GM10266 (cell line): ENCODE results near the gene CENPO.
A peak's percentile ranks its signal among the peaks of the same experiment; 100 is the strongest.

Source experiments
- DNase-seq: peaks from one replicate; pipeline ENCODE4 v3.0.0; 2012; ENCODE audit errors: extremely low spot score
- TF ChIP-seq, protein P1 (sequence below): IDR thresholded peaks from 2 replicates; pipeline ENCODE4 v1.5.1; 2012; ENCODE audit warnings: mild to moderate bottlenecking, low read depth; ENCODE audit not compliant: control insufficient read depth, insufficient read depth; ENCODE audit errors: missing control alignments

The CENPO gene

DNA sequence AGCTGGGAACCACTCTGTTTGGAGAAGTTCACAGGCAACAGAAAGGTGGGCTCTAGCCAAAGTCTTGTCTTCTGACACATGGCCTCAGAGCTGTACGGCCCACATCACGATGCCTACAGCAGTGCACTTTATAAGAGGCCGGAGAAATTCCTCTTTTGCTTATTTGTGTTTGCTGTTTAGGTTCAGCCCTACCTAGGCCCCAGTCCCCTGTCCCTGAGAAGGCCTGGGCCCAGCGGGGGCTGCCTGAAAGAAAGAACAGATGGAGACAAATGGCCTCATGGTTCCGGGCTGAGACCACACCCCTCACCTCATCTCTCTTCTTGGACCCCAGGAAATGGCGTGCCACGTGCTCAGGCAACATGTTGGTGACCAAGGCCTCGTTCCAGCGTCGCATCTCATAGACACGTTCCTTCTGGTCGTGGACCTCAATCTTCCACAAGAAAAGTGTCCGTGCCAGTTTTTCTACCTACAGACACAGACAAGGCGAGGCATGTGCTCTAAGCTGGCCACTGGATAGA is 30.9 kb downstream of the CENPO start:
- TF ChIP-seq, protein P1, sequence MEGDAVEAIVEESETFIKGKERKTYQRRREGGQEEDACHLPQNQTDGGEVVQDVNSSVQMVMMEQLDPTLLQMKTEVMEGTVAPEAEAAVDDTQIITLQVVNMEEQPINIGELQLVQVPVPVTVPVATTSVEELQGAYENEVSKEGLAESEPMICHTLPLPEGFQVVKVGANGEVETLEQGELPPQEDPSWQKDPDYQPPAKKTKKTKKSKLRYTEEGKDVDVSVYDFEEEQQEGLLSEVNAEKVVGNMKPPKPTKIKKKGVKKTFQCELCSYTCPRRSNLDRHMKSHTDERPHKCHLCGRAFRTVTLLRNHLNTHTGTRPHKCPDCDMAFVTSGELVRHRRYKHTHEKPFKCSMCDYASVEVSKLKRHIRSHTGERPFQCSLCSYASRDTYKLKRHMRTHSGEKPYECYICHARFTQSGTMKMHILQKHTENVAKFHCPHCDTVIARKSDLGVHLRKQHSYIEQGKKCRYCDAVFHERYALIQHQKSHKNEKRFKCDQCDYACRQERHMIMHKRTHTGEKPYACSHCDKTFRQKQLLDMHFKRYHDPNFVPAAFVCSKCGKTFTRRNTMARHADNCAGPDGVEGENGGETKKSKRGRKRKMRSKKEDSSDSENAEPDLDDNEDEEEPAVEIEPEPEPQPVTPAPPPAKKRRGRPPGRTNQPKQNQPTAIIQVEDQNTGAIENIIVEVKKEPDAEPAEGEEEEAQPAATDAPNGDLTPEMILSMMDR = no peak
- DNase-seq = no peak

DNA sequence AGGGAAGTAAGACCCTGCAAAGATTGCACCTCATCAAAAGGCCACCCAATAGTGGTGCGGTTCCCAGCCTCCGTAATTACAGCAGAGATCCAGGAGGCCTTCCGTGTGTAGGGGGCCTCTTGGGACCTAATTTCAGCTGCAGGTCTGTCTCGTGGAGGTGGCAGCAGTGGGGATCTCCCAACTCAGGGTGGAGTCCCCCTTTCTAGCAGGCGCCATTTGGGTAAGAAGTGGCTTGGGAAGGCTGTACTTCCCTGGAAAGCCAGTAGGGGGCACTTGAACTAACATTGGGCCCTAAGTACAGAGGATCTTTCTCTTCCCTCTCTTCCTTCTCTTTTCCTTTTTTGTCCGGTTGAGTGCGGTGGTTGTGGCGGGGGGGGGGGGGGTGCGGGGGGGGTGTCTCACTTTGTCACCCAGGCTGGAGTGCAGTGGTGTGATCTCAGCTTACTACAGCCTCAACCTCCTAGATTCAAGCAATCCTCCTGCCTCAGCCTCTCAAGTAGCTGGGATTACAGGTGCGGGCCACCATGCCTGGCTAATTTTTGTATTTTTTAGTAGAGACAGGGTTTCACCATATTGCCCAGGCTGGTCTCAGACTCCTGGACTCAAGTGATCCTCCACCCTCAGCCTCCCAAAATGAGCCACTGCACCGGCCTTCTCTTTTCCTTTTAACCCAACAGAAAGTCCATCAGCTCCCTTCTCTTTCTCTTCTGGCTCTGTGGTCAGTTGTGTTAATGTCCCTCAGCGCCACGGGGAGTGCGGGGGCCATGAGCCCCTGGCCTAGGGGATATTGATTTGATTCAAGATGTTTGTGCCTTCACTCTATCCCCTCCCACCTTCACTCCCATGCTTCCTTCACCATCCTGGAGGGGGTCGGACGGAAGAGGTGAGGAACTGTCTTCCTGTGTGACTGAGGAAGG is 32.0 kb downstream of the CENPO start:
- TF ChIP-seq, protein P1 = peak; percentile 40
- DNase-seq = peak; percentile 56

- DNase-seq = peak; percentile 29
Measured at GRCh38 chr2:24825883-24826772, 32.9 kb downstream of the CENPO start.

GRCh38 chr2:24826773-24827145 is 33.5 kb downstream of the CENPO start:
- TF ChIP-seq, protein P1 = no peak
- DNase-seq = no peak

More at GRCh38 chr2:24825883-24826772, 32.9 kb downstream of the CENPO start:
- TF ChIP-seq, protein P1 = no peak

DNA sequence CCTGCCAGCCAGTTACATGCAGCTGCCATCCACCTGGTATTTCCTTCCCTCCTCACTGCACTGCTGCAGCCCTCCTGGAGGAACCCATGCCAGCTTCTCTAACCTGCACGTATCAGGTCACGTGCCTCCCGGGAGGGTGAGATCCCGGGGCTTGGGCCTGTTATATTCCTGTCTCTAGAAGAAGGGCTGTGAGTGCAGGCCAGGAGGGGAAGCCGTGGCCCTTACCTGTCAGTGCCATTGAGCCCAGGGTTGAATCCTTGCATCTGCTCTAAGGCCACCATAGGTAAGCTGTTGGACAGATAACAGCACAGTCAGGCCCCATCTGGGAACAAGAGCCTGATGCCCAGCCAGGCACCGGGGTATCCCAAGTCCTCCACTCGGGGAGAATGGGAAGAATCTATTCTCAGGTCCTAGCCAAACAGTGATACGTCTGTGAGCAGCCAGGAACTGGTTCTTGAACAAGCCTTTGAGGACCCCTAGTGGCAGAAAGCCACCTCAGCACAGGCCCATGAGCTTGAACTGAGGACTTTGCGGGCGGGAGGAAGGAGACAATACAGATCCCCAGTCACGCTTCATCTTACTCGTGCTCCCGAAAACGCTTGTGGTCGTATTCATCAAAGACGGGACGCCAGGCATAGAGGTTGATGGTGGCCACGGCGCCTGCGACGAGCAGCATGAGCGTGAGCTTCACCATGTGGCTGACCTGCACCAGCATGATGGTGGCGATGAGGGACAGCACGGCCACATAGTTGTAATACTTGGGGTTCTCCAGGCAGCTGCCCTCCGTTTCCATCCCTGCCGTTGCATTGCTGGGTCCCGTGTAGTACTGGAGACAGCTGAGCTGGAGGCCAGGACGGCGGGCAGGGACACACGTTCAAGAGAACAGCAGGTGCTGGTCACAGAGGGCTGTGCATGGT is 34.4 kb downstream of the CENPO start:
- peak; percentile 89 for DNase-seq
- TF ChIP-seq, protein P1 = peak; percentile 88

GRCh38 chr2:24828238-24828996 is 35.2 kb downstream of the CENPO start:
- no peak for DNase-seq
- TF ChIP-seq, protein P1 = no peak
